ENCODE results near the gene RBM17. TPM values are rescaled to one million over a fixed set of nuclear protein-coding genes. Genes with fewer than 3 reads are reported as not detected.

Gene RBM17
- total RNA-seq, 1 donor from 2014 or later, result 90.8 TPM

GRCh38 chr10:6134099-6134823 is 45.4 kb downstream of the RBM17 start:
- TF ChIP-seq CTCF (IDR thresholded peaks at IDR 0.05), result no peak
- H3K36me3 ChIP-seq, result no peaks in the 10 kb centered on the region
- ATAC-seq (no peak), DNase-seq (no peak)
- H3K4me3 ChIP-seq, result no peak overlapping the region
- H3K27me3 ChIP-seq (ENCODE audit: low read depth), result peaks cover 11% of the 10 kb centered on the region
- H3K4me1 ChIP-seq, result peaks cover under 1% of the 10 kb centered on the region
- no peak overlapping the region for H3K27ac ChIP-seq
- no peaks in the 10 kb centered on the region for H3K9me3 ChIP-seq
- intact Hi-C loops (cut with DNase I), result no loop called here

GRCh38 chr10:6135039-6135438 is 46.2 kb downstream of the RBM17 start:
- no peaks in the 10 kb centered on the region for H3K36me3 ChIP-seq
- no peak overlapping the region for H3K4me3 ChIP-seq
- no peak for TF ChIP-seq CTCF (IDR thresholded peaks at IDR 0.05)
- H3K27ac ChIP-seq, result no peak overlapping the region
- intact Hi-C loops (cut with DNase I), result no loop called here
- H3K9me3 ChIP-seq, result no peaks in the 10 kb centered on the region
- DNase-seq (no peak), ATAC-seq (no peak)
- H3K4me1 ChIP-seq, result peaks cover 1% of the 10 kb centered on the region
- peaks cover 11% of the 10 kb centered on the region for H3K27me3 ChIP-seq (ENCODE audit: low read depth)

- ATAC-seq (no peak), DNase-seq (no peak)
- Histone ChIP-seq H3K27me3 (ENCODE audit: low read depth) (peaks cover 11% of the 10 kb centered on the region), H3K36me3 (no peaks in the 10 kb centered on the region), H3K27ac (no peak overlapping the region), H3K9me3 (no peaks in the 10 kb centered on the region), H3K4me1 (peaks cover 8% of the 10 kb centered on the region), H3K4me3 (no peak overlapping the region)
- no peak for TF ChIP-seq CTCF (IDR thresholded peaks at IDR 0.05)
- intact Hi-C loops (cut with DNase I), result no loop called here
Observed at GRCh38 chr10:6135589-6136168, 46.8 kb downstream of the RBM17 start.

- H3K36me3 ChIP-seq, result no peaks in the 10 kb centered on the region
- ATAC-seq, result no peak
- H3K4me1 ChIP-seq, result peaks cover 14% of the 10 kb centered on the region
- H3K9me3 ChIP-seq, result no peaks in the 10 kb centered on the region
- no peak overlapping the region for H3K4me3 ChIP-seq
- DNase-seq, result no peak
- intact Hi-C loops (cut with DNase I), result no loop called here
- H3K27ac ChIP-seq, result no peak overlapping the region
- no peak for TF ChIP-seq CTCF (IDR thresholded peaks at IDR 0.05)
- H3K27me3 ChIP-seq (ENCODE audit: low read depth), result peaks cover 7% of the 10 kb centered on the region
Observed at GRCh38 chr10:6136215-6137201, 47.7 kb downstream of the RBM17 start.

GRCh38 chr10:6138456-6138855 is 49.6 kb downstream of the RBM17 start:
- intact Hi-C loops (cut with DNase I), result no loop called here
- Histone ChIP-seq H3K4me3 (no peak overlapping the region), H3K27ac (no peak overlapping the region), H3K4me1 (peaks cover 14% of the 10 kb centered on the region), H3K27me3 (ENCODE audit: low read depth) (peaks cover 7% of the 10 kb centered on the region), H3K36me3 (no peaks in the 10 kb centered on the region), H3K9me3 (no peaks in the 10 kb centered on the region)
- ATAC-seq (no peak), DNase-seq (no peak)
- no peak for TF ChIP-seq CTCF (IDR thresholded peaks at IDR 0.05)
